ENCODE measurements around the gene CRYAB. TPM values are rescaled to one million over a fixed set of nuclear protein-coding genes. Genes with fewer than 3 reads are reported as not detected.
"Not testable (repeated sequence)": the region's sequence is repeated elsewhere in the genome, so short reads cannot be mapped to it uniquely, and the experiment has no call there.

The CRYAB gene
- total RNA-seq, 4 donors from 2014 or later = 19.9 to 179 (median 56.5) TPM

- Histone ChIP-seq H3K27me3 (no peaks in the 10 kb centered on the region), H3K4me1 (no peaks in the 10 kb centered on the region), H3K4me3 (no peak overlapping the region), H3K36me3 (no peaks in the 10 kb centered on the region), H3K9me3 (no peaks in the 10 kb centered on the region), H3K27ac (peak overlapping the region; percentile 78 to 79)
- intact Hi-C loops (cut with DNase I; ENCODE audit: low total_unique reads) = loop anchor here (10.0 kb wide), 1 partner anchor 61 kb away; the partner anchor contains the start of genes ALG9, CFAP68 and FDXACB1
- no peak for TF ChIP-seq CTCF (IDR thresholded peaks at IDR 0.05)
- TF ChIP-seq POLR2A (IDR thresholded peaks at IDR 0.05) = no peak
- no peak for DNase-seq
These were observed 23.9 kb upstream of the CRYAB start for GRCh38 chr11:111935317-111936039.

GRCh38 chr11:111934306-111934705 is 22.7 kb upstream of the CRYAB start:
- no peaks in the 10 kb centered on the region for H3K36me3 ChIP-seq
- DNase-seq = no peak
- no peak overlapping the region for H3K27ac ChIP-seq
- H3K27me3 ChIP-seq = no peaks in the 10 kb centered on the region
- no peaks in the 10 kb centered on the region for H3K4me1 ChIP-seq
- intact Hi-C loops (cut with DNase I; ENCODE audit: low total_unique reads) = loop anchor here (10.0 kb wide), 1 partner anchor 60 kb away; the partner anchor contains the start of genes ALG9, CFAP68 and FDXACB1
- no peak for TF ChIP-seq POLR2A (IDR thresholded peaks at IDR 0.05)
- no peak for TF ChIP-seq CTCF (IDR thresholded peaks at IDR 0.05)
- H3K4me3 ChIP-seq = no peak overlapping the region
- no peaks in the 10 kb centered on the region for H3K9me3 ChIP-seq

GRCh38 chr11:111933872-111934271 is 22.3 kb upstream of the CRYAB start:
- Histone ChIP-seq H3K27ac (no peak overlapping the region), H3K4me3 (no peak overlapping the region), H3K36me3 (no peaks in the 10 kb centered on the region), H3K27me3 (no peaks in the 10 kb centered on the region), H3K4me1 (no peaks in the 10 kb centered on the region), H3K9me3 (no peaks in the 10 kb centered on the region)
- TF ChIP-seq POLR2A (IDR thresholded peaks at IDR 0.05) = no peak
- TF ChIP-seq CTCF (IDR thresholded peaks at IDR 0.05) = no peak
- intact Hi-C loops (cut with DNase I; ENCODE audit: low total_unique reads) = loop anchor here (10.0 kb wide), 1 partner anchor 59 kb away; the partner anchor contains the start of genes ALG9, CFAP68 and FDXACB1
- DNase-seq = no peak

GRCh38 chr11:111933176-111933575 is 21.6 kb upstream of the CRYAB start:
- H3K4me3 ChIP-seq, H3K27me3 ChIP-seq, H3K9me3 ChIP-seq, H3K4me1 ChIP-seq, H3K27ac ChIP-seq, DNase-seq, H3K36me3 ChIP-seq: not testable (repeated sequence)
- intact Hi-C loops (cut with DNase I; ENCODE audit: low total_unique reads) = loop anchor here (10.0 kb wide), 1 partner anchor 58 kb away; the partner anchor contains the start of genes ALG9, CFAP68 and FDXACB1

GRCh38 chr11:111932611-111932950 is 21.0 kb upstream of the CRYAB start:
- H3K4me1 ChIP-seq = peaks cover 0 to under 1% of the 10 kb centered on the region in 2 donors
- no peak overlapping the region for H3K27ac ChIP-seq
- H3K4me3 ChIP-seq = no peak overlapping the region
- no peaks in the 10 kb centered on the region for H3K27me3 ChIP-seq
- TF ChIP-seq CTCF (IDR thresholded peaks at IDR 0.05) (no peak), POLR2A (IDR thresholded peaks at IDR 0.05) (no peak)
- no peak for DNase-seq
- no peaks in the 10 kb centered on the region for H3K9me3 ChIP-seq
- H3K36me3 ChIP-seq = no peaks in the 10 kb centered on the region
- intact Hi-C loops (cut with DNase I; ENCODE audit: low total_unique reads) = loop anchor here (10.0 kb wide), 1 partner anchor 58 kb away; the partner anchor contains the start of genes ALG9, CFAP68 and FDXACB1
